NB4 (cell line): ENCODE measurements around the gene DSTYK.
A peak's percentile ranks its signal among the peaks of the same experiment; 100 is the strongest.

ENCODE experiments used
- DNase-seq: peaks from one replicate; pipeline ENCODE4 v3.0.0; 2010; ENCODE audit warnings: low read depth
- H3K4me3 ChIP-seq: one replicate; pipeline ENCODE4 v1.5.1; 2011; ENCODE audit warnings: mild to moderate bottlenecking, low read depth, low read length, moderate library complexity
- MYC ChIP-seq: IDR thresholded peaks from 2 replicates; pipeline ENCODE4 v1.6.1; 2011; ENCODE audit warnings: low read depth, low read length
- POLR2A ChIP-seq: IDR thresholded peaks from 2 replicates; pipeline ENCODE4 v1.6.1; 2011; ENCODE audit warnings: mild to moderate bottlenecking; ENCODE audit not compliant: insufficient read length; ENCODE audit errors: extremely low read depth
- TF ChIP-seq, protein P1 (sequence below): IDR thresholded peaks from one replicate; pipeline ENCODE4 v1.5.1; 2012; ENCODE audit warnings: low read depth, low read length
- TF ChIP-seq, protein P2 (sequence below): IDR thresholded peaks from 2 replicates; pipeline ENCODE4 v1.6.1; 2011; ENCODE audit warnings: low read depth, low read length

DSTYK gene

DNA sequence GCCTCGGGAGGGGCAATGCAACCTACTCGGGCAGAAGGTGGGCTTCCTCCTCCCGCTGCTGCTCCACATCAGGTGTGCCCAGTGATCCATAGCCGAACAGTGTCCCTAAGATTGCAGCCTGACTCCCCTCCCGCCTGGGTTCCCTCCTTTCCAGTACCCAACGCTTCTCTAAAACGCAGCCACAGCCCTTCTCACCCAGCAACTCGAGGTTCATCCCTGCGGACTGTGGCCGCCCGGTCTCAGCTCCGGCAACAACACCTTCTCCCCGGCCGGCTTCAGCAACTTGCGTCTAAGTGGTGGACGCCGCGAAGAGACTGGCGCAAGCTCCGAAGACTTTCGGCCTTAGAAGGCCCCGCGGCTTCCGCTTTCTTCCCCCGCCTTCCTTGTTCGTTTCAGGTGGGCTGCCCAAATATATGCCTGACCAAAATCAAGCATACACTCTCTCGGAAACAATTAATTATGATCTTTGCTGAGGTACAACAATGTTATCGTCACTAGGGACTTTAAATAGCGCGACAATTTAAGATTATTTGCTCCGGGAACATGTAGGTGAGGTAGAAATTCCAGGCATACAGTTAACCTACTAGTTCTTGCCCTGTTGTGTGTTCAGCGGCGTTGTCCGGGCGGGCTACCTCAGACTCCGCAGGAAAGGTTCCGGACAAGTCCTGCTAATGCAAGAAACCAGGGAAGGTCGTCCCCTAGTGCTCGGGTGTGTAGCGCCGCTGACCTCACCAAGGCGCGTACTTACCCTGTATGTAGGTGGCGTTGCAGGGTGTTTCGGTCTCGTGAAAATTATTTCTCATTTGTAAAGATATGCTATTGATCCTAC is 89.6 kb downstream of the DSTYK start, which contains the start of gene RBBP5:
Gene RBBP5, minus strand, starts transcription at position 319 of the 829 bp plus-strand sequence. Its CDS starts 105 bp downstream, at position 214.
- H3K4me3 ChIP-seq: peak within 1 kb of the TSS; percentile 87
- peak; percentile 97 for DNase-seq
- TF ChIP-seq, protein P1, sequence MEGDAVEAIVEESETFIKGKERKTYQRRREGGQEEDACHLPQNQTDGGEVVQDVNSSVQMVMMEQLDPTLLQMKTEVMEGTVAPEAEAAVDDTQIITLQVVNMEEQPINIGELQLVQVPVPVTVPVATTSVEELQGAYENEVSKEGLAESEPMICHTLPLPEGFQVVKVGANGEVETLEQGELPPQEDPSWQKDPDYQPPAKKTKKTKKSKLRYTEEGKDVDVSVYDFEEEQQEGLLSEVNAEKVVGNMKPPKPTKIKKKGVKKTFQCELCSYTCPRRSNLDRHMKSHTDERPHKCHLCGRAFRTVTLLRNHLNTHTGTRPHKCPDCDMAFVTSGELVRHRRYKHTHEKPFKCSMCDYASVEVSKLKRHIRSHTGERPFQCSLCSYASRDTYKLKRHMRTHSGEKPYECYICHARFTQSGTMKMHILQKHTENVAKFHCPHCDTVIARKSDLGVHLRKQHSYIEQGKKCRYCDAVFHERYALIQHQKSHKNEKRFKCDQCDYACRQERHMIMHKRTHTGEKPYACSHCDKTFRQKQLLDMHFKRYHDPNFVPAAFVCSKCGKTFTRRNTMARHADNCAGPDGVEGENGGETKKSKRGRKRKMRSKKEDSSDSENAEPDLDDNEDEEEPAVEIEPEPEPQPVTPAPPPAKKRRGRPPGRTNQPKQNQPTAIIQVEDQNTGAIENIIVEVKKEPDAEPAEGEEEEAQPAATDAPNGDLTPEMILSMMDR: peak; percentile 73
- TF ChIP-seq MYC (no peak; the same call in 1 of the 2 replicates), POLR2A (peak; percentile 68)

DNA sequence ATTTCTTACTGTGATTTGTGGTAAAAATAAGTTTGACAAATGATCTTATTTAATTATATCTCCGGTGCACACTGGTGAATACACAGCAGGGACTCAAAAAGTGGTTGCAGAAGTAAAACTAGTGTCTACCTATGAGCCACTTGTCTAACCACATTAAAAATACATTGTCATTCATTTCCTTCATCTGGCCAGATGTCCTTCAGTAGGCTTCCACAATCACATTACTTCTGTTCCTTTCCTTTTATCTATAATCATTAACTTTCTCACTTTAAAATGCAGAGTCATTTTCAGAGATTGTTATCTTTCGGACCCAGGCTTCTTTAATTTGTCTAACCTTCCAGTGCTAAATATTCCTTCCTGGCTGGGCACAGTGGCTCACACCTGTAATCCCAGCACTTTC is 92.8 kb downstream of the DSTYK start:
- no peak for DNase-seq
- H3K4me3 ChIP-seq: no peak overlapping the region
- TF ChIP-seq MYC (no peak), POLR2A (no peak)
- TF ChIP-seq, protein P1: no peak
- TF ChIP-seq, protein P2, sequence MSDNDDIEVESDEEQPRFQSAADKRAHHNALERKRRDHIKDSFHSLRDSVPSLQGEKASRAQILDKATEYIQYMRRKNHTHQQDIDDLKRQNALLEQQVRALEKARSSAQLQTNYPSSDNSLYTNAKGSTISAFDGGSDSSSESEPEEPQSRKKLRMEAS: no peak

DNA sequence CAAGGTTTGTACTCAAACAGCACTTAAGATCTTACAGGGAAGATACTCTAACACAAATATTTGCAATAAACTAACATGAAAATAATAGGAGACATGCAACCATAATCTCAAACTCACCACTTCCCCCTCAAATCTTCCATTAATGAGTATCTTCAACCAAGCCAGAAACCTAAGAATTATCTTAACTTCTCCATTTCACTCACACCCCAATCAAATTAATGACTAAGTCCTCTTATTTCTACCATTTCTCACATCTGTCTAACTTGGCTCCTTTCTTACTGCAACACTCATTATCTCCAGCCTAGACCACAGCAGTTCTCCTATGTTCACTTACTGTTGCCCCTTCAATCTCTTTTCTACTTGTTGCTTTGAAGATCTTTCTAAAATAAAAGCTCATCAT is 100.1 kb downstream of the DSTYK start:
- TF ChIP-seq, protein P1: no peak
- TF ChIP-seq, protein P2: no peak
- TF ChIP-seq POLR2A: no peak
- DNase-seq: no peak
- no peak overlapping the region for H3K4me3 ChIP-seq

DNA sequence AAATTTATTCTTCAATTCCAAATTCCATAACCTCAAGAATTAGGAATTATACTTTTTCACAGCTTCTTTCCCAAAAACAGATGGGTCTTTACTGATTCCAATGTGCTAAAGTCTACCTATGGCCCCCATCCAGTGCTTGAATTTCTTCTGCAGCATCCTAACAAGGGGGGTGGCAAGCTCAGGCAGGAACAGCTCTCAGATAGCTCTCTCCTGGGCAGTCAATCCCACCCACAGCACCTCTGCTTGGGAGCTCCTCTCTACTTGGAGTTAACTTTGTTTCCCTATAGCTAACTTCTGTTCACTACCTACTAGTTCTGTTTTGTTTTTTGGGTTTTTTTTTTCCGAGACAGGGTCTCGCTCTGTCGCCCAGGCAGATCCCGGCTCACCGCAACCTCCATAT is 101.8 kb downstream of the DSTYK start:
- TF ChIP-seq, protein P2: no peak
- TF ChIP-seq, protein P1: no peak
- no peak for DNase-seq
- H3K4me3 ChIP-seq: no peak overlapping the region

DNA sequence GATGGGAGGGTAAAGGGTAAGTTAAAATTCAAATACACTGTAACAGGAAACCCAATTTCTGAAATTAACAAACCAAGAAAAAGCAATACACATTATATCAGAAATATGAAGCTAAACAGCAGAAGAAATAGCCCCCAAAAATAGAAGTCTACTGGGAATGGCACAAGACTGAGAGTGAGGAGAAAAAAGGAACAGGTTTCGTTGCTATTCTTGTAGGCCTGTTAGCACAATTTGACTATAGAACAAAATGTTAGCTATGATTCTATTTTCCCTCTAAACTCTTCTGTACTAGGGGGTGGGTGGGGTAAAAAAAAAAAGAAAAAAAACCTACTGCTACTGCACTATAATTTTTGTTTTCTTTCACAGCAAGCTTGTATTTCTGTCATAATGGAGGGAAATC is 102.2 kb downstream of the DSTYK start:
- no peak overlapping the region for H3K4me3 ChIP-seq
- no peak for DNase-seq
- no peak for TF ChIP-seq MYC
- no peak for TF ChIP-seq POLR2A
- TF ChIP-seq, protein P2: no peak

DNA sequence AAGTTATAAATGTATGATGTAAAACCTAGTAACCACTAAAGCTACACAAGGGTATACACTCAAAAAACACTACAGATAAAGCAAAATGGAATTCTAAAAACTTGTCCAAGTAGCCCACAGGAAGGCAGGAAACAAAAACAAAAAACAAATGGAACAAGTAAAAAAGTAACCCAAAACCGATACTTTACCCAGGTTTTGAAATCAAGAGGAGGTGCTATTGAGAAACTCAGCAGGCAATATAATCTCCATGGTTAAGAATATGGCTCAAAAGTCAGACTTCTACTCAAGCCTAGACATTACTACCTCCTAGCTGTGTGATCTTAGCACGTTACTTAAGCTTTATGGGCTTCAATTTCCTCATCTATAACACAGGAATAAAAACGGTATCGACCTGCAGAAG is 103.0 kb downstream of the DSTYK start:
- no peak for TF ChIP-seq POLR2A
- no peak for TF ChIP-seq MYC
- TF ChIP-seq, protein P2: no peak
- TF ChIP-seq, protein P1: no peak
- no peak for DNase-seq

More for the DNA sequence above, 103.0 kb downstream of the DSTYK start:
- no peak overlapping the region for H3K4me3 ChIP-seq
